Stimulated activated memory B cell treated with anti-CD40 and anti-IgM and Interleukin-4, amounts not matched to agents 10 μg/mL and 1 μg/mL and 100 μg/mL, for 72 hours (primary cell): ENCODE results near the gene PRKG1.

ENCODE experiments used
- ATAC-seq: fragments of 150-1000 bp; cut with Tn5 transposase; 2 replicates; pipeline ENCODE4 v1.10.0; 2021
- H3K27ac Mint-ChIP-seq: one replicate; pipeline ENCODE4 v1.8.0; 2022; ENCODE audit warnings: mild to moderate bottlenecking, mixed read lengths
- H3K27me3 Mint-ChIP-seq: one replicate; pipeline ENCODE4 v1.8.0; 2022; ENCODE audit warnings: mixed read lengths
- H3K36me3 Mint-ChIP-seq: one replicate; pipeline ENCODE4 v1.8.0; 2022; ENCODE audit warnings: mixed read lengths
- H3K4me1 Mint-ChIP-seq: one replicate; pipeline ENCODE4 v1.8.0; 2022; ENCODE audit warnings: mixed read lengths
- H3K4me3 Mint-ChIP-seq: one replicate; pipeline ENCODE4 v1.8.0; 2022; ENCODE audit warnings: mild to moderate bottlenecking, moderate library complexity, mixed read lengths
- H3K9me3 Mint-ChIP-seq: one replicate; pipeline ENCODE4 v1.8.0; 2022; ENCODE audit warnings: mixed read lengths

Gene PRKG1

DNA sequence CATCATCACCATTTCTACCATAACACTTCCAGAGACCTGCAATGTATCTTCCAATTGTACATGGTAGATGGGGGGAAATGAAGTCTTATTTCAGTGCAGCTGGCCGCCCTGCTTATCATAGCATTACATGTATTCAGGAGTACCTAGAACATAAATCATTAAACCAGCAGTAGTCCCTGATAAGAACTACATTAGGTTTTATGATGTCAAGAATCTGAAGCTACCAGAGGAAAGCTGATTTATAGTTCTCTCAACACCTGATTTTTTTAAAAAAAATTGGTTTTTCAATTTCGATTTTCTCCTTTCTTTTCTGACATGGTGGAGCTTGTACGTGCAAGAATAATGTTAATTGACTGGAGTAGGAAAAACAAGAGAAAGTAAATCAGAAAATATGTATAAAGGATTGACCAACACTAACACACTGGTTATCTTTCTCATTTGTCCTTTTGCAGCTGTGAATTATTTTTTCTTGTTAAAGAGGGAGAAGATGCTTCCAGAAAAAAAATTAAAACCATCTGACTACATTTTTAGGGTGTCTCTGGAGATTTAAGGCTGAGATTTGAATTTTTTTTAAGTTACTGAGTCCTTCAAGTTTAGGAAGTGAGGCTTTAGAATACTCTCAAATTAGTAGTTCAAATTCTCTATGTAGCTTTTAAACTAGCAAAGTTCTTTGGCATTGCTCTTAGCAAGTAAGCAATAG, 566.0 kb downstream of the PRKG1 start:
- ATAC-seq: no peak
- Mint-ChIP-seq H3K4me3 (no peak overlapping the region), H3K27me3 (no peaks in the 10 kb centered on the region), H3K36me3 (no peaks in the 10 kb centered on the region), H3K27ac (no peak overlapping the region), H3K9me3 (no peaks in the 10 kb centered on the region), H3K4me1 (no peaks in the 10 kb centered on the region)

DNA sequence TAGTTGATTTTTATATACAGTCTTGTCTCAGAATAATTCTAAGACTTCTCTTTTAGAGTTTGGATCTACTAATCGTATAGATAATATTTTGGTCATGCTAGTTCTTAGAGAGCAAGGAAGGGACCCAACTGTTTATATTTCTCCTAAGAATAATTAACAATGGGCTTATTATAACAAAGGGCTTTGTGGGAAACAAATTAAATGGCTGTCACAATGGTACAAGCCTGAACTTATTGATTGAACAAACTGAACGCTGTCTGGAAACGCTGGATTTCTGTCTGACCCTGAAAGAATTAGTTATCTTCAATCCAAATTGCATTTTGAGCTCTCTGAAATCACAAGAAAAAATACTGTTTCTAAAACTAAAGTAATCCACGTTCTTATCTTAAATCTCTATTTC, 568.3 kb downstream of the PRKG1 start:
- ATAC-seq: no peak
- no peaks in the 10 kb centered on the region for H3K4me1 Mint-ChIP-seq
- no peaks in the 10 kb centered on the region for H3K36me3 Mint-ChIP-seq
- no peaks in the 10 kb centered on the region for H3K27me3 Mint-ChIP-seq
- H3K4me3 Mint-ChIP-seq: no peak overlapping the region
- H3K9me3 Mint-ChIP-seq: no peaks in the 10 kb centered on the region
- H3K27ac Mint-ChIP-seq: no peak overlapping the region

DNA sequence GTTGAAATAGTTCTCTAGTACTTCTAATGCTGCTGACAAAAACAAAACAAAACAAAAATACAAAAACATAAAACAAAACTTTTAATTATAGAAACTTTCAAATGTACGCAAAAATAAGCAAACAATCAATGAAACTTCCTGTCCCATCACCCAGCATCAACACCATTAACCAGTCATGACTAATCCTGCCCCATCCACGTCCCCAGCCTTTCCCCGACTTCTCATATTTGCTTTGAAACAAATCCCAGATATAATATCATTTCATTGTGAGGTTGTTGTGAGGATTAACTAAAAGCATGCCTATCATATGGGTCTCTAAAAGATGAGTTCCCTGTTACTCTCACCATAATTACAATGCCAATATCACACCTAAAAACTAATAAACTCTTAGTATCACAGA, 569.4 kb downstream of the PRKG1 start:
- Mint-ChIP-seq H3K27me3 (no peaks in the 10 kb centered on the region), H3K36me3 (no peaks in the 10 kb centered on the region), H3K9me3 (no peaks in the 10 kb centered on the region)

DNA sequence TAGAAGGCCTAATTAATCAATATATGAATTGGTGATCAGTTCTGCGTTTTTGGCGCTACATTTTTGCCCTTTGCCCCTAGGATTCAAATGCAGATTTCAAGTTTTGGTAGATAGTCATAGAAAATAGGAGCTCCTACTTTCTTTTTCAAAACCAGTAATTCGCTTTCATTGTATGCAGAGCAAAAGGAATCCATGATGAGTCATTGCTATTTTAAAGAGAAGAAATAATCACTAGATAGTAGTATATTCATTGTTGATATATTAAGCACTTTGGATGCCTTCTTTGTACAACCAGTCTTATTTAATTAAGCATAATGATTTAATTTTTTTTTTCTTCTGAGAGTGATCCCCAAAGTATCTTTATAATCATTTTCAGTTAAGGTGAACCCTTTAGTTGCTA, 574.8 kb downstream of the PRKG1 start:
- H3K36me3 Mint-ChIP-seq: no peaks in the 10 kb centered on the region
- ATAC-seq: no peak
- H3K4me1 Mint-ChIP-seq: no peaks in the 10 kb centered on the region
- no peak overlapping the region for H3K27ac Mint-ChIP-seq
- H3K27me3 Mint-ChIP-seq: no peaks in the 10 kb centered on the region
- no peaks in the 10 kb centered on the region for H3K9me3 Mint-ChIP-seq
- H3K4me3 Mint-ChIP-seq: no peak overlapping the region

More for the DNA sequence above, 569.4 kb downstream of the PRKG1 start:
- Mint-ChIP-seq H3K27ac (no peak overlapping the region), H3K4me3 (no peak overlapping the region), H3K4me1 (no peaks in the 10 kb centered on the region)
- ATAC-seq: no peak

DNA sequence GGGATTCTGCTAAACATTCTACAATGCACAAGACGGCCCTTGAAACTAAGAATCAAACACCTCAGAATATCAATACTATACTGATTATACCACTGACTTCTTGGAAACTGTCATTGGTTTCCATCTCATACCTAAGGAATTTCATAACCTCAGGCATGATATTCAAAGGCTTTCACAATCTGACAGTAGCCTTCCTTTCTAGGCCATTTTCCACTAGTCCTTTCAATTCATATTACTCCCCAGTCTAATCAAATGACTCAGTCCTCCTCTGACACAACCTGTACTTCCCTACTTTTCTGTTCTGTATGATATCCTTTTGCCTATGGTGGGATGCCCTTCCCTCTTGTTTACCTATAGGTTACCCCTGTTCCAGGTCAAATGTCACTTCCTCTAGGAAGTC, 576.8 kb downstream of the PRKG1 start:
- H3K9me3 Mint-ChIP-seq: no peaks in the 10 kb centered on the region
- no peaks in the 10 kb centered on the region for H3K4me1 Mint-ChIP-seq
- H3K36me3 Mint-ChIP-seq: no peaks in the 10 kb centered on the region
- no peak for ATAC-seq
- peaks cover under 1% of the 10 kb centered on the region for H3K27me3 Mint-ChIP-seq
- no peak overlapping the region for H3K4me3 Mint-ChIP-seq
- no peak overlapping the region for H3K27ac Mint-ChIP-seq

DNA sequence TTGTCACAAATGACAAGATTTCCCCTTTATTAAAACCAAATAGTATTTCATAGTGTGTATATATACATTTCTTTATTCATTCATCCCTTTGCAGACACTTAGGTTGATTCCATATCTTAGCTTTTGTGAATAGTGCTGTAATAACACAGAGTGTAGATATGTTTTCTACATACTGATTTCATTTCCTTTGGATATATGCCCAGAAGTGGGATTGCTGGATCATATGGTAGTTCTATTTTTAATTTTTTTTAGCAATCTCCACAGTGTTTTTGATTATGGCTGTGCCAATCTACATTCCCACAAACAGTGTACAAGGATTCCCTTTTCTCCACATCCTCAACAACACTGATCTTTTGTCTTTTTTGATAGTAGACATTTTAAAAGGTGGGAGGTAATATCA, 578.7 kb downstream of the PRKG1 start:
- ATAC-seq: no peak
- Mint-ChIP-seq H3K4me1 (no peaks in the 10 kb centered on the region), H3K27me3 (peaks cover 19% of the 10 kb centered on the region), H3K36me3 (no peaks in the 10 kb centered on the region), H3K9me3 (no peaks in the 10 kb centered on the region), H3K4me3 (no peak overlapping the region), H3K27ac (no peak overlapping the region)

DNA sequence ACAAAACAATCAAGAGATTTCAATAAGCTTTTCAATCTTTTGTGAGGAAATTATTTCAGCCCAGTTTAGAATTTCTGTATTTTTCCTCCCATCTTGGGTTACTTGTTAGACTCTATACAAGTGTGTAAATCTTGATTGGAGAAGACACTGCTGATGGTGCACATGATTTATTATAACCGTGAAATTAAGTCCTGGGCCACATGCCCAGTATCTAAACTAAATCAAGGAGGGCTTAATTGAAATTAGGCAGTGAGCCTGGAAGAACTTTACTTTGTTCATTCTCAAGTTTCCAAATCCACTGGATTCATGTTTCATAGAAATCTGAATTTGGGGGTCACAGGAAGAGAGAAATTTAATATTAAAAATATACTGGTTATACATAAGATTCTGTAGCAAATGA, 580.6 kb downstream of the PRKG1 start:
- Mint-ChIP-seq H3K27ac (no peak overlapping the region), H3K9me3 (no peaks in the 10 kb centered on the region), H3K27me3 (peaks cover 19% of the 10 kb centered on the region), H3K4me3 (no peak overlapping the region), H3K4me1 (no peaks in the 10 kb centered on the region), H3K36me3 (no peaks in the 10 kb centered on the region)
- no peak for ATAC-seq

DNA sequence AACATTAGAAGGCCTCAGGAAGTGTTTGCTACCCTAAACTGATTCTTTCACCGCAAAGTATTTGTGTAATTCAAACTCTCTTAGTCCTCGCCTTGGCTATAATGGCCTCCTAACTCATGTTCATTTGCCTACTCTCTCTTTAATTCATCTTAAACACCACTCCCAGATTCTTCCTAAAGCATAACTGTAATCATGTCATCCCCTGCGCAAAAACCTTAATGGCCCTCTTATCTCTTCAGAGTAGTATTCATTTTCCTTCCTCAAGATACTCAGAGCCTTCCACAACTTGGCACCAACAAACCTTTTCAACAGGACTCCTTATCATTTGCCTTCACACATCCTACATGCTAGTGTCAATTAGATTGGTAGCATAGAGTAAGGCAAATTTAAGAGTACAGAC, 582.2 kb downstream of the PRKG1 start:
- no peak overlapping the region for H3K27ac Mint-ChIP-seq
- no peaks in the 10 kb centered on the region for H3K9me3 Mint-ChIP-seq
- H3K4me1 Mint-ChIP-seq: no peaks in the 10 kb centered on the region
- no peak for ATAC-seq
- H3K36me3 Mint-ChIP-seq: no peaks in the 10 kb centered on the region
- H3K27me3 Mint-ChIP-seq: peaks cover 19% of the 10 kb centered on the region
- no peak overlapping the region for H3K4me3 Mint-ChIP-seq

DNA sequence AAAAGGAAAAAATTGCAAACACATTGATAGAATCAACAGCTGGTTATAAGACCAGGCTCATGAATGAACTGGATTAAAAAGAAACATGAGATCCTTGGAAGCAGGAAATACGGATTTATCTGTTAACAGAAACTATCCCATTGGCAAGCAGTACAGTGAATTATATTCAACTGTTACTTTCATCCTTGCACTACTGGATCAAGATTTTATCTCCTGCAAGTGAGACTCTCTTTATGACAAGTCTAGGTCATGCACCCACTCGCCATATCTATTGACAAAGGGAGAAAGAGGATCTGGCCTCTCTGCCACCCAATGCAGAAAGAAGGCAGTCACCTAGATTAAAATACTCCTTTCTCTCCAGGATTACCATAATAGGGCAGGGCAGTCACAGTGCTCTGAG, 583.7 kb downstream of the PRKG1 start:
- ATAC-seq: no peak
- no peak overlapping the region for H3K4me3 Mint-ChIP-seq
- no peaks in the 10 kb centered on the region for H3K36me3 Mint-ChIP-seq
- H3K4me1 Mint-ChIP-seq: no peaks in the 10 kb centered on the region
- no peaks in the 10 kb centered on the region for H3K9me3 Mint-ChIP-seq
- H3K27ac Mint-ChIP-seq: no peak overlapping the region
- H3K27me3 Mint-ChIP-seq: peaks cover 19% of the 10 kb centered on the region

DNA sequence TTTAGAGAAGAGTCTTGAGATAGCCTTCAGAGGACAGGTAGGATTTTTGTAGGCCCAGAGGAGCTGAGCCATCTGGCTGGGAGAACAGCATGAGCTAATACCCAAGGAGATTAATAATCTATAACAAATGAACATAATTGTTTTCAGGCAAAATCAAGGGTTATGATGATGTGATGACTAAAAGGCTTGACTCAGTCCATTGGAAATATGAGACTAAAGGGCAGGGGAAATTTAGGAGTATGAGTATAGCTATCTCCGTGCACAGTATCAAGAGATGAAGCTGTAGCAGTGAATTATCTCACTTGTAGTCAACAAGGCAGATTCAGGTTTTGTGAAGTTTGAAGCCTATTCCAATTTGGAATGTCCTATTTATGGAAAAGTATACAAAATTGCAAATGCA, 585.1 kb downstream of the PRKG1 start:
- Mint-ChIP-seq H3K4me1 (no peaks in the 10 kb centered on the region), H3K27me3 (peaks cover 19% of the 10 kb centered on the region), H3K9me3 (no peaks in the 10 kb centered on the region), H3K27ac (no peak overlapping the region), H3K4me3 (no peak overlapping the region), H3K36me3 (no peaks in the 10 kb centered on the region)
- ATAC-seq: no peak

DNA sequence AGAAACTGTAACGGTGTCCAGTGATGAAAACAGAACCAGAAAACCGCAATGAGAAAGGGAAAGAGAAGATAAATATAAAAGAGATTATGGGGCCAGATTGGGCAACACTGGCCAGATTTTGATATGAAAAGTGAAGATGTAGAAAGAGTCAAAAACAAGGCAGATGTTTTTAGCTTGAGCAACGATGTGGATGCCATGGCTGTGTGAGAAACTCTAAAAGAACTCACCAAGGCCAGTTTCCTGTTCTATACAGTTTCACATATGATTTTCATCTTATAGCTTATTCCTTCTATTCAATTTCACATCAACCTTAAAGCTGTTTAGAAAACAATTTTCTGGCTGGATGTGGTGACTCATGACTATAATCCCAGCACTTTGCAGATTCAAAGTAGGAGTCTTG, 588.8 kb downstream of the PRKG1 start:
- no peaks in the 10 kb centered on the region for H3K4me1 Mint-ChIP-seq

DNA sequence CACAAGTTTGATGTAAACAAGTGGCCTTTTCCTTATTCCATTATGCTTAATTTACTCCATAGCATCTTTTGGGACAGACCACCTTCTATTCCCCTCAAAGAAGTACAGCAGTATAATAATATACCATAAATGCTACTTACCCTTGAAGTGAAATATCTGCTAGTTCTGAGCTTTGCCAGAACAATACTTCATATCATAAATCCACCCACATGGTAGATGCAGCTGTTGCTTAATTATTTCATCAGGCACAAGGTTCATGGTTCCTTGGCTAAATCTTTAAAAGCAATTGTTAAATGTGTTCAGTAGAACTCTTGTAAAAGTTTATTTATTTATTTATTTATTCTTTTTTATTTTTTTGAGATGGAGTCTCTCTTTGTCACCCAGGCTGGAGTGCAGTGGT, 592.2 kb downstream of the PRKG1 start:
- no peaks in the 10 kb centered on the region for H3K36me3 Mint-ChIP-seq
- peaks cover under 1% of the 10 kb centered on the region for H3K27me3 Mint-ChIP-seq
- no peak overlapping the region for H3K4me3 Mint-ChIP-seq
- no peak for ATAC-seq
- no peaks in the 10 kb centered on the region for H3K4me1 Mint-ChIP-seq
- no peaks in the 10 kb centered on the region for H3K9me3 Mint-ChIP-seq
- H3K27ac Mint-ChIP-seq: no peak overlapping the region

More for the DNA sequence above, 588.8 kb downstream of the PRKG1 start:
- Mint-ChIP-seq H3K36me3 (no peaks in the 10 kb centered on the region), H3K4me3 (no peak overlapping the region), H3K9me3 (no peaks in the 10 kb centered on the region), H3K27ac (no peak overlapping the region), H3K27me3 (no peaks in the 10 kb centered on the region)
- ATAC-seq: no peak

DNA sequence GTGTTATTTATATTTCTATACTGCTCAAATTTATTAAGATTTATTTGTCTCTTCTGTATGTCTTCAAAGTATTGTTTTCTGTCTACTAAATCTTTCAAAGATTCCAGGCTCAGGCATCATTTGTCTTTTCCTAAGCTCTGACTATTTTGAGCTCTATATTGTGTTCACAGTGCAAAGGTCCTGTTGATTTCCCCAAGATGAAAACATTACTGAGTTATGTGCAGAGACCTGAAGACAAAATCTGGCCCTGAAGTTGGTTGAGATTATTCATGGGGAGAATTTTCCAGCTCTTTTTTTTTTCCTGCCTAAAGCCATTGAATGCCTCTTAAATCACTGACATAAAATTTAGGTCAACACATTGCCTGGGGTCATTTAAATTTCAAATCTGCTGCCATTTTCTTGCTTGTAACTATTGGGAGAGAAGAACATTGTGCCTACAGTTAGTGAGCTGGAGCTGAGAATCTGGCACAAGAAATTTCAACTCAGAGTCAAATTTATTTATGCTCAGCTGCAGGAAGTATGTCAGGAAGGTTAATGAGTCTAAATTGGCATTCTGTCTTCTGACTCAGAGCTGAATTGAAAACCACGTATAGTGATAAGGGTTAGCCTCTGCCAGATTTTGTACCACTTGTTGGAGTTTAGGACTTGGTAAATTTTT, 593.5 kb downstream of the PRKG1 start:
- Mint-ChIP-seq H3K9me3 (peaks cover 6% of the 10 kb centered on the region), H3K27me3 (peaks cover 13% of the 10 kb centered on the region), H3K4me1 (no peaks in the 10 kb centered on the region), H3K27ac (no peak overlapping the region), H3K36me3 (no peaks in the 10 kb centered on the region), H3K4me3 (no peak overlapping the region)
- ATAC-seq: no peak

DNA sequence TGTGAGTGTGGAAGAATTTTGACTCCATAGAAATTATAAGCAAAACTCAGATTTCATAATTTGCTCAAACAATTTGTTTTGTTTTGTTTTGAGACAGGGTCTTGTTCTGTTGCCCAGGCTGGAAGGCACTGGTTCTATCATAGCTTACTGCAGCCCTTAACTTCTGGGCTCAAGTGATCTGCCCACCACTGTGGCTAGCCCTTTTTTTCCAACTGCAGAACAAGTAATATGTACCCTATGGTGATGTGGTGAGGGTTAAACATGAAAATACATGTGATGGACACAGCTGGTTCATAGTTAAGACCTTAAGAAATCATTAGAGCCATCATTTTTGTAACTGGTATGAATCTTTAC, 594.0 kb downstream of the PRKG1 start:
- H3K4me3 Mint-ChIP-seq: no peak overlapping the region
- peaks cover 8% of the 10 kb centered on the region for H3K9me3 Mint-ChIP-seq
- no peaks in the 10 kb centered on the region for H3K36me3 Mint-ChIP-seq
- no peak for ATAC-seq
- H3K4me1 Mint-ChIP-seq: no peaks in the 10 kb centered on the region
- no peak overlapping the region for H3K27ac Mint-ChIP-seq
- peaks cover 18% of the 10 kb centered on the region for H3K27me3 Mint-ChIP-seq

DNA sequence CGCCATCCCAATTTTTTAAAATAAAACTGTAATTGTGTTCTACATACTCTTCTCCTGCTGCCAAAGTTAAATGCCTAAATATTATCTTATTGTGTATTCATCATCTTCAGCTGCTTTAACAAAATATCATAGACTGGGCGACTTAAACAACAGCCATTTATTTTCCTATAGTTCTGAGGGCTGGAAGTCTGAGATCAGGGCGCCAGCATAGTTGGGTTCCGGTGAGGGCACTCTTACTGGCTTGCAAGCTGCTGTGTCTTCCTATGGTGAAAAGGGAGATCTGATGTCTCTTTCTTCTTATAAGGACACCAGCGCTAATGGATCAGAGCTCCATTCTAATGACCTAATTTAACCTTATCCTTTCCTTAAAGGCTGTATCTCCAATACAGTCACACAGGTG, 594.8 kb downstream of the PRKG1 start:
- Mint-ChIP-seq H3K27me3 (peaks cover 22% of the 10 kb centered on the region), H3K9me3 (peaks cover 8% of the 10 kb centered on the region), H3K27ac (no peak overlapping the region), H3K4me1 (no peaks in the 10 kb centered on the region), H3K4me3 (no peak overlapping the region), H3K36me3 (no peaks in the 10 kb centered on the region)
- no peak for ATAC-seq

DNA sequence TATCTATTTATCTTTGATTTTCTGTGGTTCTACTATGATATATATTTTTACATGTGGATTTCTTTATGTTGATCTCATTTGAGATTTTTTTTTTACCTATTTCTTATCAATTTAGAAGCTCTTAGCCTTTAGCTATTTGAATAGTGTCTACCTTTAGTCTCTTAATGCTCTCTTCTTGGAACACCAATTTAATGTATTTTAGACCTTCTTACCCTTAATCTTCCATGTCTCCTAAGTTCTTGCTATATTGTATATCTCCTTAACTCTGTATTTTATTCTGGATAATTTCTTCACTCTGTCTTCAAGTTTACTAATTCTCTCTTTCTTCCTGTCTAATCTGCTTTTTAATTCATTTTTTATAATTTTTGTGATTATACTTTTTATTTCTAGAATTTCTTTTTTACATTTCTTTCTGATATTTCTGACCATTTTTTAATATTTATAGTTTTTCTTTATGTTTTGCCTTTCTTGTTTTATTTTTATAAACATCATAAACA, 597.8 kb downstream of the PRKG1 start:
- Mint-ChIP-seq H3K27me3 (peaks cover 22% of the 10 kb centered on the region), H3K36me3 (no peaks in the 10 kb centered on the region), H3K27ac (no peak overlapping the region), H3K9me3 (peaks cover 8% of the 10 kb centered on the region), H3K4me3 (no peak overlapping the region), H3K4me1 (no peaks in the 10 kb centered on the region)
- ATAC-seq: no peak
